Mesenchymal stem cell (in vitro differentiated cells and primary cell): ENCODE data around the gene EEIG1.

Experiments
- DNase-seq: peaks from one replicate; pipeline ENCODE4 v3.0.0-alpha.2; 2013
- H2AFZ ChIP-seq: one replicate; pipeline ENCODE4 v1.6.1; 2013; ENCODE audit warnings: low read depth, mild to moderate bottlenecking, control low read depth, inconsistent platforms, low read length, moderate library complexity
- H2AK5ac ChIP-seq: 2 replicates; pipeline ENCODE4 v1.6.1; 2013; ENCODE audit warnings: low read length, moderate library complexity, mild to moderate bottlenecking, inconsistent platforms; ENCODE audit not compliant: severe bottlenecking
- H2BK120ac ChIP-seq: one replicate; pipeline ENCODE4 v1.6.1; 2013; ENCODE audit warnings: low read depth, mild to moderate bottlenecking, inconsistent platforms, low read length, moderate library complexity
- H2BK12ac ChIP-seq, 2 experiments: one replicate each; pipeline ENCODE4 v1.6.1; 2013; ENCODE audit warnings: inconsistent platforms in 2 of 2, low read length in 2 of 2, mild to moderate bottlenecking in 2 of 2, moderate library complexity in 2 of 2, control low read depth in 1 of 2
- H2BK15ac ChIP-seq: one replicate; pipeline ENCODE4 v1.6.1; 2013; ENCODE audit warnings: mild to moderate bottlenecking, low read depth, inconsistent platforms; ENCODE audit not compliant: poor library complexity, severe bottlenecking
- H2BK5ac ChIP-seq: 2 replicates; pipeline ENCODE4 v1.6.1; 2013; ENCODE audit warnings: low read depth, mild to moderate bottlenecking, low read length, control low read depth, inconsistent platforms; ENCODE audit not compliant: poor library complexity, severe bottlenecking
- H3K14ac ChIP-seq, 2 experiments: one replicate each; pipeline ENCODE4 v1.6.1; 2013; ENCODE audit warnings: inconsistent platforms in 2 of 2, low read length in 2 of 2, control low read depth in 1 of 2, mild to moderate bottlenecking in 1 of 2, moderate library complexity in 1 of 2
- H3K18ac ChIP-seq, 2 experiments: one replicate each; pipeline ENCODE4 v1.6.1; 2013; ENCODE audit warnings: inconsistent platforms in 2 of 2, low read length in 2 of 2, control low read depth in 1 of 2, low read depth in 1 of 2, mild to moderate bottlenecking in 1 of 2
- H3K23ac ChIP-seq, 2 experiments: one replicate each; pipeline ENCODE4 v1.6.1; 2013; ENCODE audit warnings: inconsistent platforms in 2 of 2, low read length in 2 of 2, mild to moderate bottlenecking in 2 of 2, moderate library complexity in 2 of 2, control low read depth in 1 of 2
- H3K27ac ChIP-seq: 2 replicates; pipeline ENCODE4 v1.5.1; 2013; ENCODE audit warnings: mild to moderate bottlenecking, moderate library complexity, low read length, control low read depth, inconsistent platforms; ENCODE audit not compliant: poor library complexity, severe bottlenecking
- H3K27me3 ChIP-seq, 2 experiments: 2 replicates each; pipeline versions ENCODE4 v1.6.1 to v1.7.0; 2013; ENCODE audit warnings: low read length in 2 of 2, mild to moderate bottlenecking in 2 of 2, moderate library complexity in 2 of 2, control low read depth in 1 of 2, inconsistent platforms in 1 of 2; ENCODE audit not compliant: control insufficient read depth in 1 of 2, insufficient read depth in 1 of 2
- H3K36me3 ChIP-seq, 2 experiments: 2 replicates each; pipeline versions ENCODE4 v1.6.1 to v1.7.0; 2013; ENCODE audit warnings: low read length in 2 of 2, control low read depth in 1 of 2, inconsistent platforms in 1 of 2, low read depth in 1 of 2, mild to moderate bottlenecking in 1 of 2; ENCODE audit not compliant: insufficient read depth in 2 of 2, control insufficient read depth in 1 of 2
- H3K4ac ChIP-seq, 2 experiments: one replicate each; pipeline ENCODE4 v1.6.1; 2013; ENCODE audit warnings: inconsistent platforms in 2 of 2, low read length in 2 of 2, mild to moderate bottlenecking in 2 of 2, moderate library complexity in 2 of 2, control low read depth in 1 of 2, low read depth in 1 of 2
- H3K4me1 ChIP-seq: 2 replicates; pipeline ENCODE4 v1.6.1; 2013; ENCODE audit warnings: low read depth, low read length, control low read depth; ENCODE audit not compliant: control insufficient read depth, insufficient read depth
- H3K4me2 ChIP-seq: 2 replicates; pipeline ENCODE4 v1.6.1; 2013; ENCODE audit warnings: low read length, mild to moderate bottlenecking, inconsistent platforms; ENCODE audit not compliant: poor library complexity, severe bottlenecking
- H3K4me3 ChIP-seq, 2 experiments: 2 replicates each; pipeline versions ENCODE4 v1.5.1 to v1.7.0; 2013; ENCODE audit warnings: low read length in 2 of 2, mild to moderate bottlenecking in 2 of 2, control low read depth in 1 of 2, low read depth in 1 of 2; ENCODE audit not compliant: insufficient read depth in 1 of 2
- H3K79me1 ChIP-seq: replicated peaks from 2 replicates; pipeline ENCODE4 v1.6.1; 2013; ENCODE audit warnings: mild to moderate bottlenecking, control low read depth, low read length, inconsistent platforms; ENCODE audit not compliant: poor library complexity, severe bottlenecking
- H3K9ac ChIP-seq: 2 replicates; pipeline ENCODE4 v1.7.0; 2013; ENCODE audit warnings: mild to moderate bottlenecking, low read length, moderate library complexity
- H3K9me3 ChIP-seq: 2 replicates; pipeline ENCODE4 v1.7.0; 2013; ENCODE audit warnings: mild to moderate bottlenecking, low read length; ENCODE audit not compliant: control insufficient read depth
- H4K8ac ChIP-seq: one replicate; pipeline ENCODE4 v1.6.1; 2013; ENCODE audit warnings: inconsistent platforms, mild to moderate bottlenecking, low read length, moderate library complexity
- H4K91ac ChIP-seq: one replicate; pipeline ENCODE4 v1.6.1; 2013; ENCODE audit warnings: mild to moderate bottlenecking, low read length, inconsistent platforms
- whole genome bisulfite sequencing: methylation state at CpG from one replicate; pipeline ENCODE4 v1.1.7; 2013; ENCODE audit warnings: mixed read lengths; 5-methylcytosine and 5-hydroxymethylcytosine counted together

Gene EEIG1

DNA sequence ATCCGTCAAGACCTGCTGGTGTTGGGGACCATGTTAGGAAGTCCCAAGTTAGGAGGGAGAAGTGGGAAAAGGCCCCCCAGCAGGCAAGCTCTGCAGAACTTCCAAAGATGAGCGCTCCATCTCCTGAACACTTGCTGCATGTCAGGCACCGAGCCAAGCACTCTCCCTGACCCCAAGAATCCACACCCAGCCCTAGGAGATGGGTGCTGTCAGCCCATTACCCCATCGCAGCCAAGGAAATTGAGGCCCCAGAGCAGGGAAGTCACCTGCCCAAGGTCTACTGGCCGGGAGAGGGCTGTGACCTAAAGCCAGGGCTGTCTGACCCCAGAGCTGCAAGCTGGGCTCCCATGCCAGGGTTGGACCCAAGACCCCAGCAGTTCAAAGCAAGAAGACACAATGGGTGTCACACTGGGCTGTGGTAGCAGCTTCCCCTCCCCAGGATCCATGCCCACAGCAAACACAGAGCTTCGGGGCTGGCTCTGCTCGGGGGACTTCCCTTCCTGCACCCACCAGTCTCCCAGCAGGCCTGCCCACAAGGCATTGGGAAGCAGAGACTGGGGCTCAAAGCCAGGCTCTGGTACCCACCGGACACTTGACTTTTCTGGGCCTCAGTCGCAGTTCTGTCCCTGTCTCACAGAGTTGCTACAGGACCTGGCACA is 13.5 kb downstream of the EEIG1 start:
- Histone ChIP-seq H3K4me3 (no peak overlapping the region), H2AFZ (no peak overlapping the region), H3K36me3 (peaks cover 0 to 9% of the 10 kb centered on the region in 2 experiments), H3K27ac (no peak overlapping the region), H2BK120ac (peak overlapping the region; percentile 82), H3K14ac (peak overlapping the region in 1 of 2 experiments; percentile 12), H4K8ac (peak overlapping the region; percentile 5), H3K4me1 (peaks cover 66% of the 10 kb centered on the region), H3K9ac (no peak overlapping the region), H4K91ac (peak overlapping the region; percentile 91), H3K18ac (peak overlapping the region; percentile 92 to 96), H3K23ac (no peak overlapping the region), H3K9me3 (no peaks in the 10 kb centered on the region), H2BK5ac (no peak overlapping the region), H2BK15ac (peak overlapping the region; percentile 89), H2BK12ac (peak overlapping the region; percentile 85 to 93), H3K4ac (peak overlapping the region; percentile 57 to 75), H3K79me1 (peaks cover 55% of the 10 kb centered on the region), H3K27me3 (no peaks in the 10 kb centered on the region), H3K4me2 (no peak overlapping the region), H2AK5ac (peak overlapping the region; percentile 8)
- 90% methylated on average over 8 of the region's 9 CpGs for WGBS
- no peak for DNase-seq

DNA sequence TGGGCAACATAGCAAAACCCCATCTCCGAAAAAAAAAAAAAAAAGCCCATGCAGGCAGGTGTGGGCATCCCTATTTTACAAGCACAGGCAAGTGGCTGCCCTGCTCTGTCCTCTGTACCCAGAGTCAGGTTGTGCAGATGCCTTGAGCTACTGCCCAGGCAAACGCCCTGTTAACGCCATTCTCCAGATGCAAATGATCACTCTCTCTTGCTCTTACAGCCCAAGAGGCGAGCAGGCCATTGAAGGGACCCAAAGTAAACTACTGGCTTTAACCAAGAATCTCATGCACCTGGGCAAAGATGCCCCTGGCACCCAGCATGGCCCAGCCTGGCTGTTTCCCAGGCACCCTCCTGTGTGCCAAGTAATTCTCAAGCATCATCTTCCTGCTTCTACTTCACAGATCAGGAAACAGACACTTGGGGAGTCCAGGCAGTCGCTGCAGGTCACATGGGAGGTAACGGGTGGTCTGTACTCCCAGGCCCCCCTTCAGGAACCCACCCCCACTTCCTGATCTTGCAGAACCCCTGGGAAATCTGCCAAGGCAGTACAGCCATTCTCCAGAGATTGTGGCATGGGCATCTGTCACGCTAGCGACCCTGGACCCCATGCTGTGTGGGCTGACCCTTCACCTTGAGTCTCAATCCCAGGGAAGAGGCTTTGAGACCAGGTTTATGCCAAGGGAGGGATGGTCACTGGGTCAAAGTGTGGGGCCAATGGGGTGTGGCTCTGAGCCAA is 14.2 kb downstream of the EEIG1 start:
- 80% methylated on average over 8 of the region's 8 CpGs for WGBS
- Histone ChIP-seq H3K23ac (no peak overlapping the region), H3K36me3 (peaks cover 0 to 13% of the 10 kb centered on the region in 2 experiments), H3K27me3 (no peaks in the 10 kb centered on the region), H2BK5ac (no peak overlapping the region), H2AK5ac (no peak overlapping the region), H4K91ac (peak overlapping the region; percentile 91), H3K27ac (no peak overlapping the region), H2BK15ac (peak overlapping the region; percentile 89), H2AFZ (no peak overlapping the region), H3K79me1 (peaks cover 60% of the 10 kb centered on the region), H2BK120ac (peak overlapping the region; percentile 11), H3K4me2 (no peak overlapping the region), H3K9me3 (no peaks in the 10 kb centered on the region), H3K4ac (peak overlapping the region; percentile 77 to 97), H2BK12ac (peak overlapping the region; percentile 85 to 93), H3K18ac (peak overlapping the region; percentile 92 to 96), H3K4me1 (peaks cover 60% of the 10 kb centered on the region), H3K4me3 (no peak overlapping the region), H3K9ac (peak overlapping the region; percentile 81), H3K14ac (peak overlapping the region in 1 of 2 experiments; percentile 89), H4K8ac (no peak overlapping the region)
- no peak for DNase-seq

DNA sequence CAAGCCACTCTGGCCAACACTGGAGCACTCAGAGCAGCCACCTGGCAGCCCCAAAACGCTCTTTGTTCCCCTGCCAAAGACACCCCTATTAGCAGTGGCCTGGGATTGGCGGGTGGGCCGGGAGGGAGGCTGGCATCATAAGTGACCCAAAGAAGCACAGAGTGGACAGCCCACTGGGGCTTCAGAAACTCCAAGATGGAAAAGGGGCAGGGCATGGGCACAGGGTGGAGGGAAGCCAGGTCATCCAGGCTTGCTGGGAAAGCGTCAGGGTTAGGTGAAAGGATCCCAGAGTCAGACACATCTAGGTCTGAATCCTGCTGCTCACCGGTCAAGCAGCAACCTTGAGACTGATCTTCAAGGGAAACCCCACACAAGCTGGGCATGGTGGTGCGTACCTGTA is 14.8 kb downstream of the EEIG1 start:
- H3K14ac ChIP-seq: peak overlapping the region in 1 of 2 experiments; percentile 93
- no peak overlapping the region for H2BK5ac ChIP-seq
- H3K36me3 ChIP-seq: peaks cover 0 to 14% of the 10 kb centered on the region in 2 experiments
- peak overlapping the region; percentile 65 for H3K27ac ChIP-seq
- H3K4me2 ChIP-seq: no peak overlapping the region
- H4K91ac ChIP-seq: peak overlapping the region; percentile 99
- H3K79me1 ChIP-seq: peaks cover 64% of the 10 kb centered on the region
- H2AK5ac ChIP-seq: peak overlapping the region; percentile 64
- H3K4me3 ChIP-seq: no peak overlapping the region
- H3K4me1 ChIP-seq: peaks cover 56% of the 10 kb centered on the region
- H3K27me3 ChIP-seq: no peaks in the 10 kb centered on the region
- DNase-seq: no peak
- peak overlapping the region in 1 of 2 experiments; percentile 84 for H3K23ac ChIP-seq
- peak overlapping the region; percentile 95 for H4K8ac ChIP-seq
- H2BK12ac ChIP-seq: peak overlapping the region; percentile 78 to 87
- H3K18ac ChIP-seq: peak overlapping the region; percentile 70 to 96
- H2BK15ac ChIP-seq: peak overlapping the region; percentile 92
- H2AFZ ChIP-seq: peak overlapping the region; percentile 10
- peak overlapping the region; percentile 99 for H2BK120ac ChIP-seq
- peak overlapping the region; percentile 81 for H3K9ac ChIP-seq
- WGBS: 86% methylated on average over 6 of the region's 6 CpGs
- peak overlapping the region; percentile 97 to 98 for H3K4ac ChIP-seq
- no peaks in the 10 kb centered on the region for H3K9me3 ChIP-seq
